H1 (cell line): Measurements from ENCODE around the gene CDH19. TPM values are rescaled to one million over a fixed set of nuclear protein-coding genes. Genes with fewer than 3 reads are reported as not detected.

Experiments used
- CTCF ChIA-PET: fragments of 300-600 bp; sonication (Branson Sonifier 250); formaldehyde crosslinking; loops from one replicate; lab custom pipeline; 2021; ENCODE audit not compliant: partially characterized antibody; lab: Charles Lee
- POLR2A ChIA-PET: fragments of 300-600 bp; sonication (Branson Sonifier 250); formaldehyde crosslinking; loops from one replicate; lab custom pipeline; 2021; ENCODE audit warnings: inconsistent platforms; ENCODE audit not compliant: partially characterized antibody; lab: Charles Lee
- DNase-seq, 2 experiments: peaks; one replicate each; pipeline versions ENCODE4 v3.0.0 to v3.0.0-alpha.2; 2010 to 2022; ENCODE audit warnings: low spot score in 2 of 2, low read depth in 1 of 2, mixed read lengths in 1 of 2
- FAIRE-seq: peaks from 2 replicates; lab custom pipeline; 2011; peaks lifted over from hg19 to GRCh38; lab: Jason Lieb, UNC
- H2AFZ ChIP-seq: 2 replicates; pipeline ENCODE4 v1.8.1; 2012; ENCODE audit warnings: low read length, inconsistent platforms
- H2AK5ac ChIP-seq: 2 replicates; pipeline ENCODE4 v1.6.1; 2013; ENCODE audit warnings: low read depth, low read length
- H2BK120ac ChIP-seq: replicated peaks from 2 replicates; pipeline ENCODE3; 2013; ENCODE audit warnings: low read depth, low read length, inconsistent platforms
- H2BK12ac ChIP-seq: 2 replicates; pipeline ENCODE4 v1.6.1; 2013; ENCODE audit warnings: low read depth, low read length
- H2BK15ac ChIP-seq: 2 replicates; pipeline ENCODE4 v1.6.1; 2013; ENCODE audit warnings: low read length
- H2BK20ac ChIP-seq: 2 replicates; pipeline ENCODE4 v1.6.1; 2013; ENCODE audit warnings: low read length
- H2BK5ac ChIP-seq: 2 replicates; pipeline ENCODE4 v1.6.1; 2013; ENCODE audit warnings: low read depth, low read length
- H3K14ac ChIP-seq: 2 replicates; pipeline ENCODE4 v1.6.1; 2013; ENCODE audit warnings: inconsistent platforms; ENCODE audit not compliant: insufficient read length
- H3K18ac ChIP-seq: 2 replicates; pipeline ENCODE4 v1.6.1; 2013; ENCODE audit warnings: low read length; ENCODE audit errors: extremely low read depth
- H3K23ac ChIP-seq: 2 replicates; pipeline ENCODE4 v1.6.1; 2013; ENCODE audit warnings: inconsistent platforms; ENCODE audit not compliant: insufficient read length
- H3K23me2 ChIP-seq: 2 replicates; pipeline ENCODE4 v1.6.1; 2013; ENCODE audit warnings: low read depth, low read length
- H3K27ac ChIP-seq: 2 replicates; pipeline ENCODE4 v1.6.1; 2011; ENCODE audit warnings: low read depth, low read length, inconsistent platforms
- H3K27me3 ChIP-seq, 4 experiments: replicated peaks in 1 of 4; 1 replicate in 1 of 4; 2 replicates in 3 of 4; pipeline versions ENCODE4 v1.6.1 to v1.8.1; 2011 to 2013; ENCODE audit warnings: low read length in 3 of 4, mild to moderate bottlenecking in 3 of 4, inconsistent platforms in 2 of 4, mixed read lengths in 2 of 4, moderate library complexity in 1 of 4; ENCODE audit not compliant: control insufficient read depth in 3 of 4, insufficient read depth in 3 of 4; ENCODE audit errors: extremely low read depth in 1 of 4
- H3K36me3 ChIP-seq, 4 experiments: 2 replicates each; pipeline versions ENCODE4 v1.6.1 to v1.8.1; 2011 to 2013; ENCODE audit warnings: mild to moderate bottlenecking in 4 of 4, low read length in 3 of 4, moderate library complexity in 2 of 4, control low read depth in 1 of 4, inconsistent platforms in 1 of 4; ENCODE audit not compliant: insufficient read depth in 4 of 4, control insufficient read depth in 2 of 4
- H3K4ac ChIP-seq: replicated peaks from 2 replicates; pipeline ENCODE3; 2013; ENCODE audit warnings: low read length, low read depth, mixed read lengths, inconsistent platforms; ENCODE audit not compliant: insufficient read length
- H3K4me1 ChIP-seq, 4 experiments: replicated peaks in 1 of 4; 1 replicate in 1 of 4; 2 replicates in 3 of 4; pipeline versions ENCODE4 v1.6.1 to v1.8.1; 2011 to 2013; ENCODE audit warnings: low read length in 3 of 4, inconsistent platforms in 2 of 4, mixed read lengths in 1 of 4; ENCODE audit not compliant: insufficient read depth in 4 of 4, control insufficient read depth in 3 of 4
- H3K4me2 ChIP-seq, 2 experiments: 2 replicates each; pipeline versions ENCODE4 v1.6.1 to v1.8.1; 2011 to 2013; ENCODE audit warnings: low read depth in 2 of 2, low read length in 2 of 2, control low read depth in 1 of 2, inconsistent platforms in 1 of 2, mild to moderate bottlenecking in 1 of 2; ENCODE audit not compliant: insufficient read depth in 1 of 2
- H3K4me3 ChIP-seq, 4 experiments: fragments of 200-600, 300-600 bp in 1 of 4; sonication (generic), shearing (Covaris generic), sonication (Bioruptor Twin) in 1 of 4; 2 replicates each; pipeline versions ENCODE4 v1.5.1 to v1.8.1; 2011 to 2016; ENCODE audit warnings: low read length in 4 of 4, low read depth in 3 of 4, control low read depth in 2 of 4, inconsistent platforms in 2 of 4, mild to moderate bottlenecking in 2 of 4, mixed read lengths in 1 of 4, moderate library complexity in 1 of 4; ENCODE audit not compliant: insufficient read depth in 2 of 4; ENCODE audit errors: extremely low read depth in 1 of 4
- H3K56ac ChIP-seq: replicated peaks from 2 replicates; pipeline ENCODE3; 2013; ENCODE audit warnings: low read depth, mild to moderate bottlenecking, mixed read lengths, low read length, inconsistent platforms; ENCODE audit not compliant: insufficient read length
- H3K79me1 ChIP-seq: 2 replicates; pipeline ENCODE4 v1.6.1; 2013; ENCODE audit warnings: low read depth, low read length, control low read depth
- H3K79me2 ChIP-seq, 2 experiments: 2 replicates each; pipeline versions ENCODE4 v1.6.1 to v1.8.1; 2012 to 2013; ENCODE audit warnings: low read length in 2 of 2, mild to moderate bottlenecking in 2 of 2, inconsistent platforms in 1 of 2; ENCODE audit not compliant: insufficient read depth in 2 of 2, control insufficient read depth in 1 of 2
- H3K9ac ChIP-seq, 4 experiments: replicated peaks in 1 of 4; 1 replicate in 1 of 4; 2 replicates in 3 of 4; pipeline versions ENCODE4 v1.6.1 to v1.8.1; 2011 to 2013; ENCODE audit warnings: low read depth in 3 of 4, low read length in 3 of 4, control low read depth in 2 of 4, mild to moderate bottlenecking in 2 of 4, moderate library complexity in 2 of 4, inconsistent platforms in 1 of 4; ENCODE audit errors: extremely low read depth in 1 of 4
- H3K9me3 ChIP-seq, 2 experiments: 2 replicates each; pipeline versions ENCODE4 v1.6.1 to v1.8.1; 2012 to 2013; ENCODE audit warnings: mild to moderate bottlenecking in 2 of 2, moderate library complexity in 2 of 2, control low read depth in 1 of 2, inconsistent platforms in 1 of 2, low read depth in 1 of 2, low read length in 1 of 2, mixed read lengths in 1 of 2; ENCODE audit not compliant: insufficient read depth in 2 of 2
- H4K20me1 ChIP-seq, 2 experiments: replicated peaks in 1 of 2; 2 replicates each; pipeline versions ENCODE3 to v1.8.1; 2011 to 2013; ENCODE audit warnings: inconsistent platforms in 2 of 2, low read length in 2 of 2, mild to moderate bottlenecking in 1 of 2; ENCODE audit not compliant: insufficient read depth in 2 of 2, control insufficient read depth in 1 of 2
- H4K5ac ChIP-seq: 2 replicates; pipeline ENCODE4 v1.6.1; 2013; ENCODE audit warnings: low read length, low read depth, mixed read lengths, inconsistent platforms; ENCODE audit not compliant: insufficient read length
- H4K8ac ChIP-seq: 2 replicates; pipeline ENCODE4 v1.8.0; 2013; ENCODE audit warnings: mild to moderate bottlenecking, moderate library complexity, low read length, inconsistent platforms; ENCODE audit not compliant: insufficient read depth; ENCODE audit errors: extremely low read depth
- H4K91ac ChIP-seq: replicated peaks from 2 replicates; pipeline ENCODE3; 2013; ENCODE audit warnings: low read length, mixed read lengths, inconsistent platforms; ENCODE audit not compliant: insufficient read length
- EP300 ChIP-seq, 2 experiments: IDR thresholded peaks; 1 replicate in 1 of 2; 2 replicates in 1 of 2; pipeline ENCODE4 v1.6.1; 2011 to 2012; ENCODE audit warnings: low read depth in 2 of 2, low read length in 2 of 2, mild to moderate bottlenecking in 2 of 2, borderline replicate concordance in 1 of 2, inconsistent platforms in 1 of 2, moderate library complexity in 1 of 2
- KDM5A ChIP-seq: fragments of 200-600 bp; IDR thresholded peaks from 2 replicates; pipeline ENCODE4 v1.7.1; 2012; ENCODE audit warnings: mild to moderate bottlenecking, low read length, inconsistent platforms, mixed read lengths
- WGBS, 2 experiments: shearing (Covaris generic) in 1 of 2; methylation state at CpG; one replicate each; pipeline versions ENCODE4 v1.1.6 to v1.1.7; 2013 to 2015; ENCODE audit warnings: low lambda C conversion rate in 2 of 2, mixed read lengths in 2 of 2, inconsistent platforms in 1 of 2, low coverage in 1 of 2, missing lambda C conversion rate in 1 of 2; ENCODE audit not compliant: insufficient replicate concordance in 2 of 2, insufficient coverage in 1 of 2, insufficient read length in 1 of 2; ENCODE audit errors: extremely low coverage in 1 of 2, missing lambda C conversion rate in 1 of 2; 5-methylcytosine and 5-hydroxymethylcytosine counted together
- polyA plus RNA-seq, 7 experiments: library from polyadenylated mRNA; depleted of rRNA in 3 of 7; stranded (reverse) in 5 of 7; unstranded in 2 of 7; fragments of >200 nt in 5 of 7; fragments of 200-250 nt in 2 of 7; gene quantifications; 1 replicate in 5 of 7; 2 replicates in 1 of 7; 4 replicates in 1 of 7; pipeline versions ENCODE4 v1.2.1 to v1.2.3, GENCODE V29; 2011 to 2013; ENCODE audit warnings: missing spikeins in 2 of 7, mixed read lengths in 2 of 7
- total RNA-seq: library from RNA; stranded (reverse); fragmentation: NEBNext Ultra II Directional; extraction: Animal tissue kit (Norgen Biotek cat#: 25700); gene quantifications from 2 replicates; pipeline ENCODE4 v1.2.1, GENCODE V29; 2021
- TF ChIP-seq, protein P1 (sequence below): IDR thresholded peaks from 2 replicates; pipeline ENCODE4 v1.6.1; 2011; ENCODE audit warnings: low read depth, mild to moderate bottlenecking, low read length; ENCODE audit not compliant: insufficient read depth
- TF ChIP-seq, protein P2 (sequence below): IDR thresholded peaks from 2 replicates; pipeline ENCODE4 v1.6.1; 2011; ENCODE audit warnings: low read length, improper control_type of control experiment

The CDH19 gene
- total and polyA plus RNA-seq, 2 of the 8 experiments (the other 6 are each of a cell fraction or from before 2014, with no cell fraction given): not detected

DNA sequence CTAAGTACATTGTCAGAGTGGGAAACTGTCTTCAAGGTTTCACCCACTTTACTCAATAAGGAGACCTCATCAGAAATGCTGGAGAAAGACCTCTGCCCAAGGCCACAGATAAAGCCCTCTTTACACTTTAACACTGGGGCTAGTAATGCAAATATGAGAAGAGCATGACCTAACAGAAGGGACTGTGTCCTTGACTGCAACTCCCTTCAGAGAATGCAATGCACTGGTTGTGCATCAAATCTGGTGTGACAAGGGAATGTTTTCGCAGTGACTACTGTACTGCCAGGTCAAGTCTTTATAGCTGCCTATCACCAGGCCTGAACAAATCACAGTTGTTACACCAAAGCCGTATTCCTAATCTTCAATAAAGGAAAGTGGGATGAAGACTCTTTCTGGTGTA lies 28.6 kb downstream of the CDH19 start:
- Histone ChIP-seq H4K8ac (no peak overlapping the region), H2BK5ac (no peak overlapping the region), H2BK120ac (no peak overlapping the region), H3K14ac (no peak overlapping the region), H3K9ac (peak overlapping the region in 1 of 4 experiments; percentile 34; a peak in 1 of 7 replicates), H3K27ac (no peak overlapping the region), H3K36me3 (no peaks in the 10 kb centered on the region), H3K4me3 (no peak overlapping the region), H3K9me3 (no peaks in the 10 kb centered on the region), H4K20me1 (no peaks in the 10 kb centered on the region), H3K4ac (no peak overlapping the region), H3K27me3 (no peaks in the 10 kb centered on the region), H3K56ac (no peak overlapping the region), H3K4me2 (no peak overlapping the region), H3K18ac (no peak overlapping the region), H2AK5ac (no peak overlapping the region), H4K5ac (no peak overlapping the region), H3K79me1 (no peaks in the 10 kb centered on the region), H2AFZ (peak overlapping the region; percentile 69), H3K79me2 (no peaks in the 10 kb centered on the region), H2BK20ac (no peak overlapping the region), H3K23me2 (no peaks in the 10 kb centered on the region), H2BK15ac (no peak overlapping the region), H2BK12ac (no peak overlapping the region), H3K23ac (no peak overlapping the region), H3K4me1 (0 out of 7 replicates have a peak, but pooled peaks cover 0 to 1% (median 0%) of the 10 kb centered on the region in 4 experiments), H4K91ac (no peak overlapping the region)
- FAIRE-seq: no peak
- TF ChIP-seq, protein P1, sequence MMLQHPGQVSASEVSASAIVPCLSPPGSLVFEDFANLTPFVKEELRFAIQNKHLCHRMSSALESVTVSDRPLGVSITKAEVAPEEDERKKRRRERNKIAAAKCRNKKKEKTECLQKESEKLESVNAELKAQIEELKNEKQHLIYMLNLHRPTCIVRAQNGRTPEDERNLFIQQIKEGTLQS: no peak
- TF ChIP-seq, protein P2, sequence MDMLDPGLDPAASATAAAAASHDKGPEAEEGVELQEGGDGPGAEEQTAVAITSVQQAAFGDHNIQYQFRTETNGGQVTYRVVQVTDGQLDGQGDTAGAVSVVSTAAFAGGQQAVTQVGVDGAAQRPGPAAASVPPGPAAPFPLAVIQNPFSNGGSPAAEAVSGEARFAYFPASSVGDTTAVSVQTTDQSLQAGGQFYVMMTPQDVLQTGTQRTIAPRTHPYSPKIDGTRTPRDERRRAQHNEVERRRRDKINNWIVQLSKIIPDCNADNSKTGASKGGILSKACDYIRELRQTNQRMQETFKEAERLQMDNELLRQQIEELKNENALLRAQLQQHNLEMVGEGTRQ: no peak
- TF ChIP-seq EP300 (IDR thresholded peaks at IDR 0.05; ENCODE audit: borderline replicate concordance in 1 of 2, low read depth in 2 of 2, low read length in 2 of 2) (no peak), KDM5A (no peak)
- 92% methylated on average over 2 of the region's 2 CpGs; no CpG with 5 or more reads in 1 of the 2 experiments for WGBS, 2 experiments
- POLR2A ChIA-PET: no interaction called here
- CTCF ChIA-PET: no interaction called here
- no peak for DNase-seq
